K562 (cell line): ENCODE measurements around the gene ADAT3. TPM values are rescaled to one million over a fixed set of nuclear protein-coding genes. Genes with fewer than 3 reads are reported as not detected.

Experiments
- CBX3 ChIP-seq, 2 experiments: IDR thresholded peaks; 1 replicate in 1 of 2; 2 replicates in 1 of 2; pipeline ENCODE4 v1.6.1; 2012; ENCODE audit warnings: inconsistent platforms in 2 of 2, low read length in 2 of 2, borderline replicate concordance in 1 of 2, control low read depth in 1 of 2
- FOXM1 ChIP-seq, 2 experiments: fragments of 450-650 bp in 1 of 2; sonication (generic) in 1 of 2; formaldehyde crosslinking in 1 of 2; IDR thresholded peaks; 2 replicates each; pipeline versions ENCODE4 v1.6.1 to v1.9.0; 2017 to 2022; ENCODE audit warnings: low read depth in 2 of 2, mild to moderate bottlenecking in 2 of 2, missing genetic modification reagents in 1 of 2, moderate library complexity in 1 of 2
- JUND ChIP-seq, 2 experiments: IDR thresholded peaks; 2 replicates in 1 of 2; 3 replicates in 1 of 2; pipeline ENCODE4 v1.6.1; 2011; ENCODE audit warnings: borderline replicate concordance in 2 of 2, low read depth in 2 of 2, low read length in 2 of 2, improper control_type of control experiment in 1 of 2, missing biosample characterization in 1 of 2, missing genetic modification characterization in 1 of 2, missing genetic modification reagents in 1 of 2
- MEF2A ChIP-seq: IDR thresholded peaks from 2 replicates; pipeline ENCODE4 v1.6.1; 2011; ENCODE audit warnings: low read depth, mild to moderate bottlenecking, low read length, moderate library complexity; ENCODE audit not compliant: control insufficient read depth
- NCOA2 ChIP-seq, 2 experiments: fragments of 450-650 bp; IDR thresholded peaks; 2 replicates each; pipeline ENCODE4 v1.6.1; 2018; ENCODE audit warnings: mild to moderate bottlenecking in 2 of 2, moderate library complexity in 1 of 2; ENCODE audit not compliant: partially characterized antibody in 2 of 2
- NCOA6 ChIP-seq: fragments of 450-650 bp; IDR thresholded peaks from 2 replicates; pipeline ENCODE4 v1.6.1; 2017; ENCODE audit warnings: mild to moderate bottlenecking
- NR2C1 ChIP-seq, 2 experiments: fragments of 450-650 bp; IDR thresholded peaks; 2 replicates each; pipeline ENCODE4 v1.6.1; 2017; ENCODE audit warnings: mild to moderate bottlenecking in 2 of 2, antibody characterized with exemption in 1 of 2, inconsistent platforms in 1 of 2, missing compliant biosample characterization in 1 of 2, missing genetic modification characterization in 1 of 2
- RBM14 ChIP-seq: fragments of 200-400 bp; formaldehyde crosslinking; IDR thresholded peaks from 2 replicates; pipeline ENCODE4 v1.6.1; 2018; ENCODE audit warnings: low read depth, mild to moderate bottlenecking, low read length, moderate library complexity, borderline replicate concordance; ENCODE audit not compliant: insufficient read depth
- TAF15 ChIP-seq: fragments of 200-400 bp; formaldehyde crosslinking; IDR thresholded peaks from 2 replicates; pipeline ENCODE4 v1.6.1; 2017; ENCODE audit warnings: mild to moderate bottlenecking, low read depth, low read length, moderate library complexity
- TCF7L2 ChIP-seq: fragments of 150-350 bp; IDR thresholded peaks from 2 replicates; pipeline ENCODE4 v1.6.1; 2016; ENCODE audit warnings: low read depth, mild to moderate bottlenecking, low read length, moderate library complexity
- ZNF140 ChIP-seq: fragments of 250-450 bp; sonication (Bioruptor Pico); IDR thresholded peaks from 2 replicates; pipeline ENCODE4 v1.8.0; 2021; ENCODE audit warnings: moderate library complexity, mild to moderate bottlenecking, inconsistent platforms
- ZNF280B ChIP-seq: fragments of 250-450 bp; sonication (Bioruptor Pico); IDR thresholded peaks from 2 replicates; pipeline ENCODE4 v1.5.1; 2021; ENCODE audit warnings: mild to moderate bottlenecking
- polyA plus RNA-seq, 8 experiments: library from polyadenylated mRNA; depleted of rRNA in 4 of 8; stranded (reverse) in 5 of 8; unstranded in 3 of 8; fragments of >200 nt; fragmentation: Nextera tagmentation in 2 of 8; fragmentation: Illumina TruSeq in 1 of 8; extraction: Ambion mirVana in 2 of 8; extraction: Trizol in 1 of 8; gene quantifications; 2 replicates each; pipeline versions ENCODE4 v1.2.1 to v1.2.3, GENCODE V29; 2011 to 2014; ENCODE audit warnings: inconsistent platforms in 1 of 8, missing spikeins in 1 of 8
- total RNA-seq, 7 experiments: library from RNA; depleted of rRNA in 6 of 7; stranded (reverse); fragments of >200 nt in 6 of 7; fragmentation: Illumina TruSeq in 2 of 7; extraction: Trizol in 2 of 7; gene quantifications; 2 replicates each; pipeline versions ENCODE4 v1.2.1 to v1.2.3, GENCODE V29; 2011 to 2021; ENCODE audit warnings: low replicate concordance in 1 of 7
- TF ChIP-seq, protein P1 (sequence below), 2 experiments: fragments of 450-650 bp in 1 of 2; sonication (generic) in 1 of 2; formaldehyde crosslinking in 1 of 2; IDR thresholded peaks; 2 replicates each; pipeline versions ENCODE4 v1.7.1 to v1.9.0; 2016 to 2022; ENCODE audit warnings: inconsistent platforms in 1 of 2, mild to moderate bottlenecking in 1 of 2, missing genetic modification reagents in 1 of 2

The ADAT3 gene
- total and polyA plus RNA-seq, 9 of the 15 experiments (the other 6 are each of a cell fraction or from before 2014, with no cell fraction given), result 0.67 to 15.6 (median 7.8) TPM; not detected in 4

- no peak for TF ChIP-seq ZNF280B (CRISPR knock-in tag)
- no peak for TF ChIP-seq NCOA6
- no peak for TF ChIP-seq ZNF140 (CRISPR knock-in tag)
- no peak for TF ChIP-seq MEF2A
- no peak for TF ChIP-seq NR2C1 (IDR thresholded peaks at IDR 0.05)
- TF ChIP-seq NR2C1 (tag; IDR thresholded peaks at IDR 0.05), result no peak
- TF ChIP-seq FOXM1 (IDR thresholded peaks at IDR 0.05; ENCODE audit: low read depth), result no peak
- no peak for TF ChIP-seq FOXM1 (CRISPR knock-in tag; IDR thresholded peaks at IDR 0.05; ENCODE audit: low read depth)
- no peak for TF ChIP-seq TAF15
- TF ChIP-seq NCOA2 (IDR thresholded peaks at IDR 0.05; ENCODE audit: partially characterized antibody in 2 of 2), result no peak
- TF ChIP-seq TCF7L2, result no peak
- TF ChIP-seq JUND (IDR thresholded peaks at IDR 0.05; ENCODE audit: borderline replicate concordance, low read depth, low read length), result 0 out of 2 replicates have a peak, but pooled peaks have one; percentile 17
- no peak for TF ChIP-seq JUND (tag; IDR thresholded peaks at IDR 0.05; ENCODE audit: borderline replicate concordance, low read depth, low read length)
- no peak for TF ChIP-seq RBM14
- no peak for TF ChIP-seq CBX3 (IDR thresholded peaks at IDR 0.05; ENCODE audit: borderline replicate concordance in 1 of 2, low read length in 2 of 2)
- TF ChIP-seq, protein P1, sequence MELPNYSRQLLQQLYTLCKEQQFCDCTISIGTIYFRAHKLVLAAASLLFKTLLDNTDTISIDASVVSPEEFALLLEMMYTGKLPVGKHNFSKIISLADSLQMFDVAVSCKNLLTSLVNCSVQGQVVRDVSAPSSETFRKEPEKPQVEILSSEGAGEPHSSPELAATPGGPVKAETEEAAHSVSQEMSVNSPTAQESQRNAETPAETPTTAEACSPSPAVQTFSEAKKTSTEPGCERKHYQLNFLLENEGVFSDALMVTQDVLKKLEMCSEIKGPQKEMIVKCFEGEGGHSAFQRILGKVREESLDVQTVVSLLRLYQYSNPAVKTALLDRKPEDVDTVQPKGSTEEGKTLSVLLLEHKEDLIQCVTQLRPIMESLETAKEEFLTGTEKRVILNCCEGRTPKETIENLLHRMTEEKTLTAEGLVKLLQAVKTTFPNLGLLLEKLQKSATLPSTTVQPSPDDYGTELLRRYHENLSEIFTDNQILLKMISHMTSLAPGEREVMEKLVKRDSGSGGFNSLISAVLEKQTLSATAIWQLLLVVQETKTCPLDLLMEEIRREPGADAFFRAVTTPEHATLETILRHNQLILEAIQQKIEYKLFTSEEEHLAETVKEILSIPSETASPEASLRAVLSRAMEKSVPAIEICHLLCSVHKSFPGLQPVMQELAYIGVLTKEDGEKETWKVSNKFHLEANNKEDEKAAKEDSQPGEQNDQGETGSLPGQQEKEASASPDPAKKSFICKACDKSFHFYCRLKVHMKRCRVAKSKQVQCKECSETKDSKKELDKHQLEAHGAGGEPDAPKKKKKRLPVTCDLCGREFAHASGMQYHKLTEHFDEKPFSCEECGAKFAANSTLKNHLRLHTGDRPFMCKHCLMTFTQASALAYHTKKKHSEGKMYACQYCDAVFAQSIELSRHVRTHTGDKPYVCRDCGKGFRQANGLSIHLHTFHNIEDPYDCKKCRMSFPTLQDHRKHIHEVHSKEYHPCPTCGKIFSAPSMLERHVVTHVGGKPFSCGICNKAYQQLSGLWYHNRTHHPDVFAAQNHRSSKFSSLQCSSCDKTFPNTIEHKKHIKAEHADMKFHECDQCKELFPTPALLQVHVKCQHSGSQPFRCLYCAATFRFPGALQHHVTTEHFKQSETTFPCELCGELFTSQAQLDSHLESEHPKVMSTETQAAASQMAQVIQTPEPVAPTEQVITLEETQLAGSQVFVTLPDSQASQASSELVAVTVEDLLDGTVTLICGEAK (IDR thresholded peaks at IDR 0.05), result no peak
- TF ChIP-seq, protein P1 (CRISPR knock-in tag; IDR thresholded peaks at IDR 0.05), result no peak
Measured at GRCh38 chr19:1864480-1865171, 40.6 kb upstream of the ADAT3 start (continued).
